ENCODE data around the gene SPDYE3.
"Not testable (repeated sequence)": the region's sequence is repeated elsewhere in the genome, so short reads cannot be mapped to it uniquely, and the experiment has no call there.

SPDYE3 gene

DNA sequence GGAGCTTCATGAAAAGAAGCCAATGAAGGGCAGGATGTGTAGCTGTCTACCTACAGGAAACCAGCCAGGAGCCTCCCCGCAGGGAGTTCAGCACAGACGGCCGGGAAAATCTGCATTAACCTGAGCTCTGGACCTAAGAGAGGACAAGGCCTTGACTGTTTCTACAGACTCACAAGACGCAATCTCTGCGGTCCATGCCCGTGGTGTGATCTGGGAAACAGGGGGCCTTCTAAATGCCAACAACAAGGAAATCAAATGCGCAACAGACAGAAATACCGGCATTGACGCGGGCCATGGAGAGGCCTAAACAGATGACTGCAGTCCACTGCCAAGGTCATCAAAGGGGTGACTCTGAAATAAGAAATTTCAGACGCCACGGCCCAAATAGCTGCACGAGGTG lies 16.7 kb downstream of the SPDYE3 start:
- not testable (repeated sequence) for H3K23ac ChIP-seq (ENCODE audit: low read length); H3K27ac ChIP-seq (ENCODE audit: low read depth, low read length); H3K27me3 ChIP-seq (ENCODE audit: insufficient read depth, low read length, poor library complexity); H3K9ac ChIP-seq (ENCODE audit: low read length); H3K4me3 ChIP-seq (ENCODE audit: low read length); H2AK5ac ChIP-seq (ENCODE audit: low read length); H3K79me1 ChIP-seq (ENCODE audit: low read length); H2BK15ac ChIP-seq (replicated peaks; ENCODE audit: low read depth); H2BK5ac ChIP-seq (ENCODE audit: low read length); DNase-seq; H4K5ac ChIP-seq (ENCODE audit: low read length); H3K79me2 ChIP-seq (ENCODE audit: control insufficient read depth, insufficient read depth, low read length); H3K56ac ChIP-seq (ENCODE audit: low read length); H4K8ac ChIP-seq (ENCODE audit: low read depth, low read length); H2BK120ac ChIP-seq (ENCODE audit: low read depth, low read length); H3K18ac ChIP-seq (ENCODE audit: low read length); H3K4me1 ChIP-seq (ENCODE audit: control insufficient read depth, low read depth, low read length); H3K36me3 ChIP-seq (ENCODE audit: control insufficient read depth, insufficient read depth, low read length); H3K4me2 ChIP-seq (ENCODE audit: low read length); H3K4ac ChIP-seq (ENCODE audit: low read depth, low read length)
- no CpG with 5 or more reads among the region's 13 CpGs for WGBS (ENCODE audit: extremely low coverage, insufficient coverage, low lambda C conversion rate)

DNA sequence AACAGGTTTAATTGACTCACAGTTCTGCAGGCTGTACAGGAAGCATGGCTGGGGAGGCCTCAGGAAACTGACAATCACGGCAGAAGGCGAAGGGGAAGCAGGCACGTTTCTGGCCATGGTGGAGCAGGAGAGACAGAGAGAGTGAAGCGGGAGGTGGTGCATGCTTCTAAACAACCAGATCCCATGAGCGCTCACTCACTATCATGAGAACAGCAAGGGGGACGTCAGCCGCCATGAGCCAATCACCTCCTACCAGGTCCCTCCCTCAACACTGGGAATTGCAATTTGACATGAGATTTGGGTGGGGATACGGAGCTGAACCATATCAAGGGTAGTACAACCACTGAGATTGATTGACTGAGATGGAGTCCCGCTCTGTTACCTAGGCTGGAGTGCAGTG lies 18.2 kb downstream of the SPDYE3 start:
- not testable (repeated sequence) for H3K27ac ChIP-seq (ENCODE audit: low read depth, low read length); H3K9ac ChIP-seq (ENCODE audit: low read length); H4K5ac ChIP-seq (ENCODE audit: low read length); H3K4me1 ChIP-seq (ENCODE audit: control insufficient read depth, low read depth, low read length); H3K23ac ChIP-seq (ENCODE audit: low read length); H3K27me3 ChIP-seq (ENCODE audit: insufficient read depth, low read length, poor library complexity); H2BK5ac ChIP-seq (ENCODE audit: low read length); H2BK15ac ChIP-seq (replicated peaks; ENCODE audit: low read depth); H3K4me2 ChIP-seq (ENCODE audit: low read length); H3K18ac ChIP-seq (ENCODE audit: low read length); H2AK5ac ChIP-seq (ENCODE audit: low read length); H3K4me3 ChIP-seq (ENCODE audit: low read length); H3K4ac ChIP-seq (ENCODE audit: low read depth, low read length); H3K36me3 ChIP-seq (ENCODE audit: control insufficient read depth, insufficient read depth, low read length); H3K79me2 ChIP-seq (ENCODE audit: control insufficient read depth, insufficient read depth, low read length); DNase-seq; H2BK120ac ChIP-seq (ENCODE audit: low read depth, low read length); H3K56ac ChIP-seq (ENCODE audit: low read length); H3K79me1 ChIP-seq (ENCODE audit: low read length); H4K8ac ChIP-seq (ENCODE audit: low read depth, low read length)
- WGBS (ENCODE audit: extremely low coverage, insufficient coverage, low lambda C conversion rate): no CpG with 5 or more reads among the region's 9 CpGs

DNA sequence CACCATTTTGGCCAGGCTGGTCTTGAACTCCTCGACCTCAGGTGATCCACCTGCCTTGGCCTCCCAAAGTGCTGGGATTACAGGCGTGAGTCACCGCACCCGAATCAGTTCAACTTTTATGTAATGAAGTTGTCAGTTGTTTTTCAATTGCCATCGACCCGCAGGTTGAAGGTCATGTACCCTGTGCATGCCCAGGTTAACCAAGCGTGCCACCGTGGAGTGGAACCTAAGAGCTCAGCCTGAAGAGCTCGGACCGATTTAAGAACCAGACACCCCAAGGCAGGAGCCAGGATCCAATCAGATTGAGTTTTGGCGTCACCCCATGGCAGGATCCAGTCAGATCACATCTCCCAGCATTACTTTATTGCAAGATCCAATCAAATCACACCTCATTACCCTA lies 19.4 kb downstream of the SPDYE3 start:
- H3K4me3 ChIP-seq (ENCODE audit: low read length); H2BK120ac ChIP-seq (ENCODE audit: low read depth, low read length); H3K23ac ChIP-seq (ENCODE audit: low read length); H3K27me3 ChIP-seq (ENCODE audit: insufficient read depth, low read length, poor library complexity); H3K9ac ChIP-seq (ENCODE audit: low read length); H3K4me2 ChIP-seq (ENCODE audit: low read length); H3K79me2 ChIP-seq (ENCODE audit: control insufficient read depth, insufficient read depth, low read length); H3K27ac ChIP-seq (ENCODE audit: low read depth, low read length); H2BK5ac ChIP-seq (ENCODE audit: low read length); H2AK5ac ChIP-seq (ENCODE audit: low read length); H3K36me3 ChIP-seq (ENCODE audit: control insufficient read depth, insufficient read depth, low read length); H3K4ac ChIP-seq (ENCODE audit: low read depth, low read length); H3K4me1 ChIP-seq (ENCODE audit: control insufficient read depth, low read depth, low read length); H2BK15ac ChIP-seq (replicated peaks; ENCODE audit: low read depth); H3K56ac ChIP-seq (ENCODE audit: low read length); H4K5ac ChIP-seq (ENCODE audit: low read length); H3K79me1 ChIP-seq (ENCODE audit: low read length); H3K18ac ChIP-seq (ENCODE audit: low read length); H4K8ac ChIP-seq (ENCODE audit: low read depth, low read length): not testable (repeated sequence)
- peak; percentile 13 for DNase-seq
- WGBS (ENCODE audit: extremely low coverage, insufficient coverage, low lambda C conversion rate): no CpG with 5 or more reads among the region's 11 CpGs

DNA sequence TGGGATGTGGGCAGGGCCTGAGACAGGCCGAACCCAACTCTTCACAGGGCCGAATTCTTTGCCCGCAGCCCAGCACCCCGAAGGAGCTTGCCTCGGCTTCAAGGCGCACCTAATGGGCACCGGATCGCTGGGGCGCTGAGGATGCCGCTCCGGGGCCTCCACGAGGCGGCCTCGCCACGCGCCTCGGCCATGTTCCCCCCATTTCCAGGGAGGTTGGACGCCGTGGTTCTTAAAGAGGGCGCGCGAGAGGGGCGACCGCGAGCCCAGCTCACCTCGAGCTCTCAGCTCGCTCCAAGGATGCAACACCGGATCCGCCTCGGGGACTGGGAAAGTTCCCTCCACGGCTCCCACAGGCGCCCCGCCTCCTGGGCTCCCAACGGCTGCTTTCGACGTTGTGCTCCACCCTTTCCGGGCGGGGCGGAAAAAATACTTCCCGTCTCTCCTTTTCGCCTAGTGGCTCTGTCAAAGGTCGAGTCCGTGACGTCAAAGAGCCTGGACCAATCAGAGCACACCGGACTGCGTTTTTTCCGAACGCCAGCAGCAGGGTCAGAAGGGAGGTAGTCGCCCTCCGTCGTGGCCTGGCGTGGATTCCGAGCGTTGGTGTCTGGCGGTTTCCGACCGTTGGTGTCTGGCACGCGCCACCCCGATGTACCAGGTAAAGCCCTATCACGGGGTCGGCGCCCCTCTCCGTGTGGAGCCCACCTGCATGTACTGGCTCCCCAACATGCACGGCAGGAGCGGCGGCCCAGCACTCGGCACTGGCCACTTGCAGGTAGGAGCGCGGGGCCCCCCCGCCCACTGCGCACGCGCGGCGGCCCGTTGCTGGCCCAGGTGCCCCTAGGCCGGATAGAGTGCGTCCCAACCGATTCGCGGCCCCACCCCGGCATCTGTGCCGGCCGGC lies 28.3 kb downstream of the SPDYE3 start:
- WGBS (ENCODE audit: extremely low coverage, insufficient coverage, low lambda C conversion rate): no CpG with 5 or more reads among the region's 85 CpGs
- not testable (repeated sequence) for H3K23ac ChIP-seq (ENCODE audit: low read length); H4K5ac ChIP-seq (ENCODE audit: low read length); H3K4me1 ChIP-seq (ENCODE audit: control insufficient read depth, low read depth, low read length); H3K36me3 ChIP-seq (ENCODE audit: control insufficient read depth, insufficient read depth, low read length); H3K79me2 ChIP-seq (ENCODE audit: control insufficient read depth, insufficient read depth, low read length); H2BK120ac ChIP-seq (ENCODE audit: low read depth, low read length); H2AK5ac ChIP-seq (ENCODE audit: low read length); H2BK5ac ChIP-seq (ENCODE audit: low read length); H3K4ac ChIP-seq (ENCODE audit: low read depth, low read length); H4K8ac ChIP-seq (ENCODE audit: low read depth, low read length); H2BK15ac ChIP-seq (replicated peaks; ENCODE audit: low read depth); H3K79me1 ChIP-seq (ENCODE audit: low read length); H3K27me3 ChIP-seq (ENCODE audit: insufficient read depth, low read length, poor library complexity); H3K4me2 ChIP-seq (ENCODE audit: low read length)
- DNase-seq: peak; percentile 97
- H3K9ac ChIP-seq (ENCODE audit: low read length): peak overlapping the region; percentile 86
- peak overlapping the region; percentile 22 for H3K18ac ChIP-seq (ENCODE audit: low read length)
- H3K27ac ChIP-seq (ENCODE audit: low read depth, low read length): peak overlapping the region; percentile 84
- peak overlapping the region; percentile 92 for H3K56ac ChIP-seq (ENCODE audit: low read length)
- peak overlapping the region; percentile 73 for H3K4me3 ChIP-seq (ENCODE audit: low read length)

DNA sequence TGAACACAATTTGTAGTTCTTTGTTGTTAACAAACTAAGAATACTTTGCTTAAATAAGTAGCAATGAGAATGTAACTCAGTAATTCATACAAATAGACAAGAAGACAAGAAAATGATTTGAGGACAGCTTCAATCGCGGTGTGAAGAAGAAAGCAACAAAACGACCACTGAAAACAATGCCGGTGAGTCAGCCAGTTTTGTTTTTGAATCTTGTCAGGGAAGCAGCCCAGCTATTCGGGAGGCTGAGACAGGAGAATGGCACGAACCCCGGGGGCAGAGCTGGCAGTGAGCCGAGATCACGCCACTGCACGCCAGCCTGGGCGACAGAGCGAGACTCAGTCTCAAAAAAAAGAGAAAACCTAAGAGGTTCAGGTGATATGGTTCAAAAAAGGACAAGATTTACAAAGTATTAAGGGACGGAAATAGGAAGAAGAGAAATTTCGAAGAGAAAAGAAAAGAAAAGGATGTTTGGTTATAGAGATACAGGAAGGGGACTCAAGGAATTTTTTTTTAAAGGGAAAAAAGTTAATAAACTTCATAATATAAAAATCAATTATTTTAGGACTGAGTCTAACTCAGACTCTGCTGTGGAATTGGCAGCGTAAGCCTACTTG lies 30.7 kb downstream of the SPDYE3 start:
- DNase-seq; H2BK5ac ChIP-seq (ENCODE audit: low read length); H3K56ac ChIP-seq (ENCODE audit: low read length); H4K8ac ChIP-seq (ENCODE audit: low read depth, low read length); H3K4ac ChIP-seq (ENCODE audit: low read depth, low read length); H3K27me3 ChIP-seq (ENCODE audit: insufficient read depth, low read length, poor library complexity); H2BK120ac ChIP-seq (ENCODE audit: low read depth, low read length); H3K18ac ChIP-seq (ENCODE audit: low read length); H3K27ac ChIP-seq (ENCODE audit: low read depth, low read length); H3K4me1 ChIP-seq (ENCODE audit: control insufficient read depth, low read depth, low read length); H3K4me3 ChIP-seq (ENCODE audit: low read length); H2BK15ac ChIP-seq (replicated peaks; ENCODE audit: low read depth); H3K9ac ChIP-seq (ENCODE audit: low read length); H4K5ac ChIP-seq (ENCODE audit: low read length); H3K4me2 ChIP-seq (ENCODE audit: low read length); H3K23ac ChIP-seq (ENCODE audit: low read length); H3K36me3 ChIP-seq (ENCODE audit: control insufficient read depth, insufficient read depth, low read length); H3K79me2 ChIP-seq (ENCODE audit: control insufficient read depth, insufficient read depth, low read length); H2AK5ac ChIP-seq (ENCODE audit: low read length); H3K79me1 ChIP-seq (ENCODE audit: low read length): not testable (repeated sequence)
- WGBS (ENCODE audit: extremely low coverage, insufficient coverage, low lambda C conversion rate): no CpG with 5 or more reads among the region's 15 CpGs
